Liver (tissue), 3 donors: Measurements from ENCODE around the gene FAM25A.
"Not testable (repeated sequence)": the region's sequence is repeated elsewhere in the genome, so short reads cannot be mapped to it uniquely, and the experiment has no call there.

ENCODE experiments used
- GABPA ChIP-seq, 2 donors: IDR thresholded peaks in 1 of 2; conservative IDR thresholded peaks in 1 of 2; 2 replicates each; pipeline ENCODE4 v1.6.1; 2016; ENCODE audit warnings: antibody characterized with exemption in 2 of 2, mild to moderate bottlenecking in 1 of 2, moderate library complexity in 1 of 2
- HNF4G ChIP-seq: IDR thresholded peaks from 2 replicates; pipeline ENCODE4 v1.6.1; 2016; ENCODE audit warnings: antibody characterized with exemption
- RAD21 ChIP-seq, 2 donors: IDR thresholded peaks; 2 replicates each; pipeline ENCODE4 v1.6.1; 2016; ENCODE audit warnings: antibody characterized with exemption in 2 of 2, mild to moderate bottlenecking in 2 of 2
- RXRA ChIP-seq, 2 donors: IDR thresholded peaks; 2 replicates each; pipeline ENCODE4 v1.6.1; 2017 to 2018; ENCODE audit warnings: antibody characterized with exemption in 2 of 2, mild to moderate bottlenecking in 1 of 2
- SP1 ChIP-seq: IDR thresholded peaks from 2 replicates; pipeline ENCODE4 v1.6.1; 2018; ENCODE audit warnings: antibody characterized with exemption, mild to moderate bottlenecking
- TAF1 ChIP-seq: conservative IDR thresholded peaks from 2 replicates; pipeline ENCODE4 v1.6.1; 2016; ENCODE audit warnings: antibody characterized with exemption, mild to moderate bottlenecking
- TF ChIP-seq, protein P1 (sequence below): fragments of 150-350 bp; IDR thresholded peaks from 2 replicates; pipeline ENCODE4 v1.5.1; 2017; ENCODE audit warnings: improper control_type of control experiment, low read depth, low read length; ENCODE audit not compliant: missing input control
- TF ChIP-seq, protein P2 (sequence below): IDR thresholded peaks from 2 replicates; pipeline ENCODE4 v1.6.1; 2016; ENCODE audit warnings: antibody characterized with exemption, mild to moderate bottlenecking
- TF ChIP-seq, protein P3 (sequence below): IDR thresholded peaks from 2 replicates; pipeline ENCODE4 v1.6.1; 2016; ENCODE audit warnings: antibody characterized with exemption
- TF ChIP-seq, protein P4 (sequence below): IDR thresholded peaks from 2 replicates; pipeline ENCODE4 v1.6.1; 2016; ENCODE audit warnings: antibody characterized with exemption
- donor health status: healthy.
- donor health status: healthy.

DNA sequence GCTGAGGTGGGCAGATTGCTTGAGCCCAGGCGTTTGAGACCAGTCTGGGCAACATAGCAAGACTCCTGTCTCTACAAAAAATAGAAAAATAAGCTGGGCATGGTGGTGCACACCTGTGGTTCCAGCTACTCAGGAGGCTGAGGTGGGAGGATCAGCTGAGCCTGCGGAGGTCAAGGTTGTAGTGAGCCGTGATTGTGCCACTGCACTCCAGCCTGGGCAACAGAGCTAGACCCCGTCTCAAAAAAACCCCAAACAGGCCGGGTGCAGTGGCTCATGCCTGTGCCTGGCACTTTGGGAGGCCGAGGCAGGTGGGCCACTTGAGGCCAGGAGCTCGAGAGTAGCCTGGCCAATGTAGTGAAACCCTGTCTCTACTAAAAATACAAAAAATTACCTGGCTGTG, 23.5 kb downstream of the FAM25A start:
- TF ChIP-seq, protein P1, sequence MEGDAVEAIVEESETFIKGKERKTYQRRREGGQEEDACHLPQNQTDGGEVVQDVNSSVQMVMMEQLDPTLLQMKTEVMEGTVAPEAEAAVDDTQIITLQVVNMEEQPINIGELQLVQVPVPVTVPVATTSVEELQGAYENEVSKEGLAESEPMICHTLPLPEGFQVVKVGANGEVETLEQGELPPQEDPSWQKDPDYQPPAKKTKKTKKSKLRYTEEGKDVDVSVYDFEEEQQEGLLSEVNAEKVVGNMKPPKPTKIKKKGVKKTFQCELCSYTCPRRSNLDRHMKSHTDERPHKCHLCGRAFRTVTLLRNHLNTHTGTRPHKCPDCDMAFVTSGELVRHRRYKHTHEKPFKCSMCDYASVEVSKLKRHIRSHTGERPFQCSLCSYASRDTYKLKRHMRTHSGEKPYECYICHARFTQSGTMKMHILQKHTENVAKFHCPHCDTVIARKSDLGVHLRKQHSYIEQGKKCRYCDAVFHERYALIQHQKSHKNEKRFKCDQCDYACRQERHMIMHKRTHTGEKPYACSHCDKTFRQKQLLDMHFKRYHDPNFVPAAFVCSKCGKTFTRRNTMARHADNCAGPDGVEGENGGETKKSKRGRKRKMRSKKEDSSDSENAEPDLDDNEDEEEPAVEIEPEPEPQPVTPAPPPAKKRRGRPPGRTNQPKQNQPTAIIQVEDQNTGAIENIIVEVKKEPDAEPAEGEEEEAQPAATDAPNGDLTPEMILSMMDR: not testable (repeated sequence)
- TF ChIP-seq SP1; TAF1; HNF4G; RXRA (IDR thresholded peaks at IDR 0.05); RAD21 (IDR thresholded peaks at IDR 0.05); GABPA (IDR thresholded peaks at IDR 0.05 in 1 of 2, conservative IDR thresholded peaks at IDR 0.05 in 1 of 2): not testable (repeated sequence)
- TF ChIP-seq, protein P2, sequence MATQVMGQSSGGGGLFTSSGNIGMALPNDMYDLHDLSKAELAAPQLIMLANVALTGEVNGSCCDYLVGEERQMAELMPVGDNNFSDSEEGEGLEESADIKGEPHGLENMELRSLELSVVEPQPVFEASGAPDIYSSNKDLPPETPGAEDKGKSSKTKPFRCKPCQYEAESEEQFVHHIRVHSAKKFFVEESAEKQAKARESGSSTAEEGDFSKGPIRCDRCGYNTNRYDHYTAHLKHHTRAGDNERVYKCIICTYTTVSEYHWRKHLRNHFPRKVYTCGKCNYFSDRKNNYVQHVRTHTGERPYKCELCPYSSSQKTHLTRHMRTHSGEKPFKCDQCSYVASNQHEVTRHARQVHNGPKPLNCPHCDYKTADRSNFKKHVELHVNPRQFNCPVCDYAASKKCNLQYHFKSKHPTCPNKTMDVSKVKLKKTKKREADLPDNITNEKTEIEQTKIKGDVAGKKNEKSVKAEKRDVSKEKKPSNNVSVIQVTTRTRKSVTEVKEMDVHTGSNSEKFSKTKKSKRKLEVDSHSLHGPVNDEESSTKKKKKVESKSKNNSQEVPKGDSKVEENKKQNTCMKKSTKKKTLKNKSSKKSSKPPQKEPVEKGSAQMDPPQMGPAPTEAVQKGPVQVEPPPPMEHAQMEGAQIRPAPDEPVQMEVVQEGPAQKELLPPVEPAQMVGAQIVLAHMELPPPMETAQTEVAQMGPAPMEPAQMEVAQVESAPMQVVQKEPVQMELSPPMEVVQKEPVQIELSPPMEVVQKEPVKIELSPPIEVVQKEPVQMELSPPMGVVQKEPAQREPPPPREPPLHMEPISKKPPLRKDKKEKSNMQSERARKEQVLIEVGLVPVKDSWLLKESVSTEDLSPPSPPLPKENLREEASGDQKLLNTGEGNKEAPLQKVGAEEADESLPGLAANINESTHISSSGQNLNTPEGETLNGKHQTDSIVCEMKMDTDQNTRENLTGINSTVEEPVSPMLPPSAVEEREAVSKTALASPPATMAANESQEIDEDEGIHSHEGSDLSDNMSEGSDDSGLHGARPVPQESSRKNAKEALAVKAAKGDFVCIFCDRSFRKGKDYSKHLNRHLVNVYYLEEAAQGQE: not testable (repeated sequence)
- TF ChIP-seq, protein P3, sequence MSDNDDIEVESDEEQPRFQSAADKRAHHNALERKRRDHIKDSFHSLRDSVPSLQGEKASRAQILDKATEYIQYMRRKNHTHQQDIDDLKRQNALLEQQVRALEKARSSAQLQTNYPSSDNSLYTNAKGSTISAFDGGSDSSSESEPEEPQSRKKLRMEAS: not testable (repeated sequence)
- TF ChIP-seq, protein P4, sequence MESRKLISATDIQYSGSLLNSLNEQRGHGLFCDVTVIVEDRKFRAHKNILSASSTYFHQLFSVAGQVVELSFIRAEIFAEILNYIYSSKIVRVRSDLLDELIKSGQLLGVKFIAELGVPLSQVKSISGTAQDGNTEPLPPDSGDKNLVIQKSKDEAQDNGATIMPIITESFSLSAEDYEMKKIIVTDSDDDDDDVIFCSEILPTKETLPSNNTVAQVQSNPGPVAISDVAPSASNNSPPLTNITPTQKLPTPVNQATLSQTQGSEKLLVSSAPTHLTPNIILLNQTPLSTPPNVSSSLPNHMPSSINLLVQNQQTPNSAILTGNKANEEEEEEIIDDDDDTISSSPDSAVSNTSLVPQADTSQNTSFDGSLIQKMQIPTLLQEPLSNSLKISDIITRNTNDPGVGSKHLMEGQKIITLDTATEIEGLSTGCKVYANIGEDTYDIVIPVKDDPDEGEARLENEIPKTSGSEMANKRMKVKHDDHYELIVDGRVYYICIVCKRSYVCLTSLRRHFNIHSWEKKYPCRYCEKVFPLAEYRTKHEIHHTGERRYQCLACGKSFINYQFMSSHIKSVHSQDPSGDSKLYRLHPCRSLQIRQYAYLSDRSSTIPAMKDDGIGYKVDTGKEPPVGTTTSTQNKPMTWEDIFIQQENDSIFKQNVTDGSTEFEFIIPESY: not testable (repeated sequence)
